ENCODE measurements around the gene SOS1. TPM values are rescaled to one million over a fixed set of nuclear protein-coding genes. Genes with fewer than 3 reads are reported as not detected.

Gene SOS1
- total and polyA plus RNA-seq, 2 donors (not counting 3 experiments of a cell fraction or from before 2014, with no cell fraction given) = 22.2 to 32.5 TPM

GRCh38 chr2:39091063-39091462, 29.8 kb downstream of the SOS1 start:
- no peak overlapping the region for H3K9ac ChIP-seq (replicated peaks; ENCODE audit: extremely low read depth, insufficient read depth, low read length)
- intact Hi-C loops (cut with micrococcal nuclease) (no loop called here), dilution Hi-C loops (cut with MboI; ENCODE audit: extremely low pct_ligation_motif_present, low sequenced_read_pairs) (no loop called here)
- ChIA-PET POLR2A (interaction anchor here (0.6 kb wide), 1 partner anchor 22 kb away, joined by 12 read pairs; no protein-coding TSS in a partner anchor), CTCF (no interaction called here)
- TF ChIP-seq MAX (IDR thresholded peaks at IDR 0.05; ENCODE audit: insufficient read depth, insufficient read length) = no peak
- no peak for TF ChIP-seq JUN (IDR thresholded peaks at IDR 0.05; ENCODE audit: borderline replicate concordance, insufficient read depth, insufficient read length, low read depth)
- no peak for TF ChIP-seq POLR2A (IDR thresholded peaks at IDR 0.05; ENCODE audit: low read depth, low read length)
- TF ChIP-seq POLR2AphosphoS5 (IDR thresholded peaks at IDR 0.05; ENCODE audit: insufficient read depth, low read depth, low read length) = no peak
- no peak for TF ChIP-seq FOS (IDR thresholded peaks at IDR 0.05; ENCODE audit: borderline replicate concordance, insufficient read depth, low read length)
- TF ChIP-seq CTCF (IDR thresholded peaks at IDR 0.05; ENCODE audit: extremely low read depth in 1 of 2, insufficient read depth in 1 of 2, low read depth in 1 of 2, low read length in 2 of 2) = no peak
- TF ChIP-seq EZH2 (IDR thresholded peaks at IDR 0.05; ENCODE audit: borderline replicate concordance, low read depth, low read length, severe bottlenecking) = no peak
- TF ChIP-seq GATA2 (IDR thresholded peaks at IDR 0.05; ENCODE audit: insufficient read depth, insufficient read length, low read depth, low read length) = no peak
- TF ChIP-seq MYC (IDR thresholded peaks at IDR 0.05; ENCODE audit: low read depth, low read length) = no peak
- no peak overlapping the region for H3K27ac ChIP-seq (ENCODE audit: insufficient read depth, low read depth, low read length)
- H3K27me3 ChIP-seq (ENCODE audit: control insufficient read depth in 2 of 2, insufficient read depth in 2 of 2, low read length in 2 of 2) = no peaks in the 10 kb centered on the region
- no peak overlapping the region for H3K4me3 ChIP-seq (replicated peaks in 1 of 3; ENCODE audit: insufficient read depth in 1 of 3, low read depth in 1 of 3, low read length in 3 of 3)
- H3K9me3 ChIP-seq (replicated peaks; ENCODE audit: control insufficient read depth, insufficient read depth, low read length) = no peaks in the 10 kb centered on the region
- H3K4me1 ChIP-seq (ENCODE audit: control insufficient read depth, extremely low read depth, insufficient read depth, low read length) = no peaks in the 10 kb centered on the region
- H4K20me1 ChIP-seq (replicated peaks; ENCODE audit: control insufficient read depth, extremely low read depth, insufficient read depth, low read length) = peaks cover 8% of the 10 kb centered on the region
- H3K4me2 ChIP-seq (ENCODE audit: insufficient read depth, low read length) = no peak overlapping the region
- no peak overlapping the region for H2AFZ ChIP-seq (ENCODE audit: low read depth, low read length)
- H3K9me1 ChIP-seq (replicated peaks; ENCODE audit: control insufficient read depth, extremely low read depth, insufficient read depth, low read length) = no peaks in the 10 kb centered on the region
- peaks cover 66% of the 10 kb centered on the region for H3K79me2 ChIP-seq (ENCODE audit: control insufficient read depth, insufficient read depth, low read length)
- FAIRE-seq (no peak), DNase-seq (ENCODE audit: low read depth, low spot score) (no peak)
- H3K36me3 ChIP-seq (ENCODE audit: control insufficient read depth in 2 of 2, extremely low read depth in 1 of 2, insufficient read depth in 2 of 2, low read length in 2 of 2) = no peaks in the 10 kb centered on the region
- BruUV-seq (replicated peaks) = no TSS peak
